Right atrium auricular region (tissue), 2 donors: ENCODE data around the gene GFI1B. TPM values are rescaled to one million over a fixed set of nuclear protein-coding genes. Genes with fewer than 3 reads are reported as not detected.

Experiments
- DNase-seq: peaks from one replicate; pipeline ENCODE4 v3.0.0-alpha.2; 2019; ENCODE audit warnings: low spot score
- H3K27ac ChIP-seq, 2 donors: fragments of 200-600 bp; sonication (generic); 1 replicate in 1 of 2; 2 replicates in 1 of 2; pipeline ENCODE4 v1.5.1; 2016 to 2019
- H3K27me3 ChIP-seq, 2 donors: fragments of 200-600 bp; sonication (generic); one replicate each; pipeline versions ENCODE4 v1.5.1 to v1.6.0; 2017 to 2019
- H3K36me3 ChIP-seq: fragments of 200-600 bp; sonication (generic); one replicate; pipeline ENCODE4 v1.5.1; 2016
- H3K4me1 ChIP-seq, 2 donors: fragments of 200-600 bp; sonication (generic); one replicate each; pipeline versions ENCODE4 v1.5.1 to v1.6.0; 2017 to 2019
- H3K4me3 ChIP-seq, 2 donors: fragments of 200-600 bp; sonication (generic); 1 replicate in 1 of 2; 2 replicates in 1 of 2; pipeline ENCODE4 v1.5.1; 2017 to 2019; ENCODE audit warnings: mild to moderate bottlenecking in 1 of 2, moderate library complexity in 1 of 2
- H3K9me3 ChIP-seq, 2 donors: fragments of 200-600 bp; sonication (generic); one replicate each; pipeline ENCODE4 v1.5.1; 2019
- total RNA-seq, 2 donors: library from RNA; depleted of rRNA; stranded (reverse); fragments of >200 nt; gene quantifications; one replicate each; pipeline ENCODE4 v1.1.0, GENCODE V29; 2016
- TF ChIP-seq, protein P1 (sequence below), 2 donors: fragments of 200-600 bp; sonication (generic); IDR thresholded peaks; one replicate each; pipeline ENCODE4 v1.5.1; 2019; ENCODE audit warnings: antibody characterized with exemption in 2 of 2

Gene GFI1B
- total RNA-seq, result under 1 TPM in 1 of 2 donors, not detected in 1; 0.35 TPM

GRCh38 chr9:132978451-132979131 lies at the start of gene GFI1B:
GFI1B (plus strand) TSS chr9:132978694; CDS start chr9:132986679, 7,985 bp downstream.
- H3K27me3 ChIP-seq, result peaks cover 0 to 11% of the 10 kb centered on the region in 2 donors
- H3K4me3 ChIP-seq, result no peak within 1 kb of the TSS
- H3K9me3 ChIP-seq, result no peaks in the 10 kb centered on the region
- no peaks in the 10 kb centered on the region for H3K4me1 ChIP-seq
- no peak for DNase-seq
- no peaks in the 10 kb centered on the region for H3K36me3 ChIP-seq
- H3K27ac ChIP-seq, result no peak within 1 kb of the TSS
- TF ChIP-seq, protein P1, sequence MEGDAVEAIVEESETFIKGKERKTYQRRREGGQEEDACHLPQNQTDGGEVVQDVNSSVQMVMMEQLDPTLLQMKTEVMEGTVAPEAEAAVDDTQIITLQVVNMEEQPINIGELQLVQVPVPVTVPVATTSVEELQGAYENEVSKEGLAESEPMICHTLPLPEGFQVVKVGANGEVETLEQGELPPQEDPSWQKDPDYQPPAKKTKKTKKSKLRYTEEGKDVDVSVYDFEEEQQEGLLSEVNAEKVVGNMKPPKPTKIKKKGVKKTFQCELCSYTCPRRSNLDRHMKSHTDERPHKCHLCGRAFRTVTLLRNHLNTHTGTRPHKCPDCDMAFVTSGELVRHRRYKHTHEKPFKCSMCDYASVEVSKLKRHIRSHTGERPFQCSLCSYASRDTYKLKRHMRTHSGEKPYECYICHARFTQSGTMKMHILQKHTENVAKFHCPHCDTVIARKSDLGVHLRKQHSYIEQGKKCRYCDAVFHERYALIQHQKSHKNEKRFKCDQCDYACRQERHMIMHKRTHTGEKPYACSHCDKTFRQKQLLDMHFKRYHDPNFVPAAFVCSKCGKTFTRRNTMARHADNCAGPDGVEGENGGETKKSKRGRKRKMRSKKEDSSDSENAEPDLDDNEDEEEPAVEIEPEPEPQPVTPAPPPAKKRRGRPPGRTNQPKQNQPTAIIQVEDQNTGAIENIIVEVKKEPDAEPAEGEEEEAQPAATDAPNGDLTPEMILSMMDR (IDR thresholded peaks at IDR 0.05), result no peak

DNA sequence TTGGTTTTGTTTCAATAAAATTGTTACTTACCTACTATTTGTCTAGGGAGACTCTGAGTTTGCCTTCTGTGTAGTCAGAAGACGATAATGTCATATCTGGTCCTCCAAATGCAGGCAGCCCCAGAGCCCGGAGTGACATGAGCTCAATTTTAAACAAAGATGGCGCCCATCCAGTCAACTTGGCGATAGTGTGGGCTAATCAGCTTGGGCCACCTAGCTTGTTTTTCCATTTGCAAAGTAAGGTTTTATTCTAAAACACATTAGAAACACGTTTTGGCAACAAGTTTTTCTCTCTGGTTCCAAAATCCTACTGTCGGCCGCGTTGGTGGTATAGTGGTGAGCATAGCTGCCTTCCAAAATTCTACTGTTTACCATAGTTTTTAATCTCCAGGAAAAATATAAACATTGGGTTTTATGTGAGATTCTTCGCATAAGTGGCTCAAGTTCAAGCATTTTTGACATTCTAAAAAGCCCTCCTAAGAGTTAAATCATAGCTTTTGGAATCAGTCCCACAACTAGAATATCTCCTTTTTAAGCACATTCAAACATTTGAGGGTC lies 47.2 kb upstream of the GFI1B start:
- Histone ChIP-seq H3K4me1 (no peaks in the 10 kb centered on the region), H3K27ac (no peak overlapping the region), H3K9me3 (no peaks in the 10 kb centered on the region), H3K27me3 (no peaks in the 10 kb centered on the region), H3K36me3 (peaks cover 23% of the 10 kb centered on the region), H3K4me3 (no peak overlapping the region)
- no peak for DNase-seq
- TF ChIP-seq, protein P1 (IDR thresholded peaks at IDR 0.05), result no peak

GRCh38 chr9:132935026-132935425 lies 43.5 kb upstream of the GFI1B start:
- no peaks in the 10 kb centered on the region for H3K27me3 ChIP-seq
- no peaks in the 10 kb centered on the region for H3K36me3 ChIP-seq
- no peak for DNase-seq
- H3K4me1 ChIP-seq, result no peaks in the 10 kb centered on the region
- TF ChIP-seq, protein P1 (IDR thresholded peaks at IDR 0.05), result no peak
- no peak overlapping the region for H3K27ac ChIP-seq
- no peaks in the 10 kb centered on the region for H3K9me3 ChIP-seq
- no peak overlapping the region for H3K4me3 ChIP-seq

DNA sequence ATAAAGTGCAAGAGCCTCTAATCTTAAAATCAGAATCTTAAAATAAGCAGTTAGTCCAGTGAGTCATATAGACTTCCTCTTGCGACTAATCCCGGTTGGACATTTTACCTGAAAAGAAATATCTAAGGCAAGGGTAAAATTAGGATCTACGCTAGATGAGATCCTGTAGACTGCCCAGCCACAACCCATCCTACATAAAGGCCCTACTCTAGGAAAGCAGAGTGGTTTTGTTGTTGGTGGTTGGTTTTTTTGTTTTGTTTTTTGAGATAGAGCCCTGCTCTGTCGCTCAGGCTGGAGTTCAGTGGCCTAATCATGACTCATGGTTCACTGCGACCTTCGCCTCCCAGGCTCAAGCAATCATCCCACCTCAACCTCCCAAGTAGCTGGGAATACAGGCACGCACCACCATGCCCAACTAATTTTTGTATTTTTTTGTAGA lies 41.0 kb upstream of the GFI1B start:
- Histone ChIP-seq H3K36me3 (no peaks in the 10 kb centered on the region), H3K9me3 (no peaks in the 10 kb centered on the region), H3K27ac (no peak overlapping the region), H3K4me3 (no peak overlapping the region), H3K4me1 (peaks cover 0 to 8% of the 10 kb centered on the region in 2 donors), H3K27me3 (no peaks in the 10 kb centered on the region)
- TF ChIP-seq, protein P1 (IDR thresholded peaks at IDR 0.05), result no peak
- DNase-seq, result no peak

GRCh38 chr9:132939169-132939568 lies 39.3 kb upstream of the GFI1B start:
- H3K4me3 ChIP-seq, result no peak overlapping the region
- no peak overlapping the region for H3K27ac ChIP-seq
- DNase-seq, result no peak
- H3K36me3 ChIP-seq, result no peaks in the 10 kb centered on the region
- no peaks in the 10 kb centered on the region for H3K27me3 ChIP-seq
- H3K4me1 ChIP-seq, result peaks cover 0 to 24% of the 10 kb centered on the region in 2 donors
- TF ChIP-seq, protein P1 (IDR thresholded peaks at IDR 0.05), result no peak
- H3K9me3 ChIP-seq, result no peaks in the 10 kb centered on the region
